Measurements from ENCODE around the gene ETV1. TPM values are rescaled to one million over a fixed set of nuclear protein-coding genes. Genes with fewer than 3 reads are reported as not detected.
A peak's percentile ranks its signal among the peaks of the same experiment; 100 is the strongest.

The ETV1 gene
- total and polyA plus RNA-seq, 2 of the 4 experiments (the other 2 are of a cell fraction) = 8.6 to 21.1 TPM

DNA sequence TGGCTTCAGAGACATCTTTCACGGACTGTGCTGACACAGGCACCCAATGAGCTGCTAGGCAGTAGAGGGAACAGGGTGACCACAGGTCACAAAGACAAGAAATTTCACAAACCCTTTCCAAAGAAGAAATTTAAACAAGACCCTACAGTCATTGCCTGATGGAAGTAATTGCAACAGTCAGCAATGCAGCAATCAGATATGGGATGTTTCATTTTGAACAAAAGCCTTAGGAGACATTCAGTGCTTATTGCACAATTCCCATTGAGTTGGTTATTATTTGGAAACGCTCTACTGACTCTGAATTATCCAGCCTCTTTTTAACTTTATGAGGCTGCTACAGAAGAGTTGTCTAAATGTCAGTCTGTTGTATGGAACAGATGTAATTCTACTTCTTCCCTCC lies 85.5 kb downstream of the ETV1 start:
- Histone ChIP-seq H3K9ac (ENCODE audit: low read depth, low read length) (no peak overlapping the region), H3K14ac (replicated peaks; ENCODE audit: low read depth, low read length) (no peak overlapping the region), H3K79me1 (ENCODE audit: low read depth in 1 of 2, low read length in 2 of 2) (no peaks in the 10 kb centered on the region), H2AFZ (replicated peaks; ENCODE audit: low read length, poor library complexity) (no peak overlapping the region), H2AK9ac (replicated peaks; ENCODE audit: low read depth, low read length, poor library complexity) (no peak overlapping the region), H3K4me1 (ENCODE audit: control insufficient read depth, insufficient read depth, low read length) (peaks cover 4% of the 10 kb centered on the region; the same call in 1 of the 2 replicates), H3K4me3 (ENCODE audit: insufficient read depth, low read depth, low read length) (no peak overlapping the region), H3K9me3 (ENCODE audit: control insufficient read depth, insufficient read depth, low read length) (no peaks in the 10 kb centered on the region), H3K27ac (ENCODE audit: insufficient read depth, low read length) (no peak overlapping the region), H3K23ac (ENCODE audit: low read depth, low read length) (no peak overlapping the region), H3K9me1 (ENCODE audit: insufficient read depth, low read length) (no peaks in the 10 kb centered on the region; the same call in none of the 2 replicates), H2BK15ac (ENCODE audit: low read depth, low read length) (no peak overlapping the region), H4K5ac (ENCODE audit: low read depth, low read length) (peak overlapping the region; percentile 11), H3K27me3 (ENCODE audit: control insufficient read depth, insufficient read depth, low read length) (no peaks in the 10 kb centered on the region), H2BK5ac (ENCODE audit: low read depth, low read length, poor library complexity, severe bottlenecking) (peak overlapping the region; percentile 34), H4K20me1 (ENCODE audit: insufficient read depth, low read length) (no peaks in the 10 kb centered on the region), H2AK5ac (ENCODE audit: low read depth, low read length) (no peak overlapping the region), H4K91ac (ENCODE audit: insufficient read depth, low read depth, low read length) (no peak overlapping the region), H3K4me2 (ENCODE audit: low read depth, low read length) (peak overlapping the region; percentile 17; the same call in 1 of the 2 replicates), H3K4ac (ENCODE audit: low read depth, low read length) (no peak overlapping the region), H2BK120ac (ENCODE audit: low read depth, low read length) (no peak overlapping the region), H2BK20ac (ENCODE audit: low read depth, low read length) (no peak overlapping the region), H3K36me3 (ENCODE audit: control insufficient read depth, insufficient read depth, low read length) (0 out of 2 replicates have a peak, but pooled peaks cover 3% of the 10 kb centered on the region), H4K8ac (ENCODE audit: low read depth in 2 of 2, low read length in 2 of 2) (peak overlapping the region in 1 of 2 experiments; percentile 66; a peak in 1 of 4 replicates), H3K56ac (ENCODE audit: extremely low read depth, insufficient read depth, low read length) (no peak overlapping the region), H3K18ac (ENCODE audit: low read depth, low read length) (peak overlapping the region; percentile 7; the same call in 1 of the 2 replicates)
- in situ Hi-C loops (cut with MboI; ENCODE audit: low sequenced_read_pairs) = no loop called here
- ChIA-PET POLR2A (ENCODE audit: unreplicated experiment) (no interaction called here), CTCF (no interaction called here)
- no CpG with 5 or more reads among the region's 2 CpGs for WGBS, 2 experiments (ENCODE audit: extremely low coverage in 2 of 2, insufficient read length in 1 of 2)
- DNase-seq (peak; percentile 51), ATAC-seq (ENCODE audit: low read depth) (peak; percentile 30)
- TF ChIP-seq MAFK (IDR thresholded peaks at IDR 0.05; ENCODE audit: low read depth, low read length) (peak; percentile 41), MXI1 (IDR thresholded peaks at IDR 0.05; ENCODE audit: borderline replicate concordance, low read depth, low read length) (no peak), RAD21 (IDR thresholded peaks at IDR 0.05; ENCODE audit: low read length) (no peak), NFE2L2 (IDR thresholded peaks at IDR 0.05; ENCODE audit: low read depth, low read length) (no peak), CEBPB (IDR thresholded peaks at IDR 0.05; ENCODE audit: low read depth, low read length) (peak; percentile 92), FOS (IDR thresholded peaks at IDR 0.05; ENCODE audit: low read depth, low read length) (no peak), RFX5 (IDR thresholded peaks at IDR 0.05; ENCODE audit: low read depth, low read length) (no peak), RCOR1 (IDR thresholded peaks at IDR 0.05; ENCODE audit: insufficient replicate concordance, low read length) (no peak)
- TF ChIP-seq, protein P1, sequence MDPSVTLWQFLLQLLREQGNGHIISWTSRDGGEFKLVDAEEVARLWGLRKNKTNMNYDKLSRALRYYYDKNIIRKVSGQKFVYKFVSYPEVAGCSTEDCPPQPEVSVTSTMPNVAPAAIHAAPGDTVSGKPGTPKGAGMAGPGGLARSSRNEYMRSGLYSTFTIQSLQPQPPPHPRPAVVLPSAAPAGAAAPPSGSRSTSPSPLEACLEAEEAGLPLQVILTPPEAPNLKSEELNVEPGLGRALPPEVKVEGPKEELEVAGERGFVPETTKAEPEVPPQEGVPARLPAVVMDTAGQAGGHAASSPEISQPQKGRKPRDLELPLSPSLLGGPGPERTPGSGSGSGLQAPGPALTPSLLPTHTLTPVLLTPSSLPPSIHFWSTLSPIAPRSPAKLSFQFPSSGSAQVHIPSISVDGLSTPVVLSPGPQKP (IDR thresholded peaks at IDR 0.05; ENCODE audit: borderline replicate concordance, low read depth, low read length) = no peak
- intact Hi-C loops (cut with micrococcal nuclease) = no loop called here
- no TSS peak for BruUV-seq (replicated peaks)
- dilution Hi-C loops (cut with HindIII; ENCODE audit: low sequenced_read_pairs, unreplicated experiment) = no loop called here
